Ovary (tissue), 9 donors: ENCODE data around the gene SLC22A1. TPM values are rescaled to one million over a fixed set of nuclear protein-coding genes. Genes with fewer than 3 reads are reported as not detected.

Experiments used
- DNase-seq, 5 donors: peaks; one replicate each; pipeline ENCODE4 v3.0.0-alpha.2; 2019 to 2020
- H3K27ac ChIP-seq, 2 donors: fragments of 200-600 bp; one replicate each; pipeline versions ENCODE4 v1.5.1 to v1.8.0; 2019 to 2022
- H3K27me3 ChIP-seq: fragments of 200-600 bp; one replicate; pipeline ENCODE4 v1.8.0; 2022
- H3K36me3 ChIP-seq: fragments of 200-600 bp; sonication (generic); one replicate; pipeline ENCODE4 v1.5.1; 2019
- H3K4me1 ChIP-seq: one replicate; pipeline ENCODE4 v1.8.1; 2013; ENCODE audit warnings: mild to moderate bottlenecking, moderate library complexity; ENCODE audit not compliant: insufficient read depth
- H3K4me3 ChIP-seq: fragments of 200-600 bp; sonication (generic); one replicate; pipeline ENCODE4 v1.5.1; 2017
- H3K9me3 ChIP-seq, 2 donors: fragments of 200-600 bp in 1 of 2; sonication (generic) in 1 of 2; one replicate each; pipeline versions ENCODE4 v1.5.1 to v1.8.1; 2013 to 2019; ENCODE audit warnings: mild to moderate bottlenecking in 1 of 2, moderate library complexity in 1 of 2
- CTCF ChIP-seq, 3 donors: fragments of 450-650 bp in 2 of 3; fragments of 200-600 bp in 1 of 3; IDR thresholded peaks; one replicate each; pipeline versions ENCODE4 v1.5.1 to v1.8.0; 2016 to 2022; ENCODE audit warnings: antibody characterized with exemption in 3 of 3, mild to moderate bottlenecking in 1 of 3
- EP300 ChIP-seq: sonication (generic); formaldehyde crosslinking; IDR thresholded peaks from one replicate; pipeline ENCODE4 v1.6.1; 2017; ENCODE audit warnings: antibody characterized with exemption
- POLR2A ChIP-seq: fragments of 450-650 bp; IDR thresholded peaks from one replicate; pipeline ENCODE4 v1.6.1; 2017; ENCODE audit warnings: antibody characterized with exemption, mild to moderate bottlenecking, moderate library complexity
- WGBS, 3 donors: extraction: QIAGEN DNeasy Blood & Tissue Kit in 1 of 3; methylation state at CpG; one replicate each; pipeline versions ENCODE4 v1.1.5 to v1.1.7; 2013 to 2017; 5-methylcytosine and 5-hydroxymethylcytosine counted together
- intact Hi-C, 4 donors: fragments of 100-400 bp; cut with DNase I; formaldehyde crosslinking; loops; one replicate each; pipeline versions ENCODE4 v1.11.0 to v1.15.1; 2022 to 2023
- polyA plus RNA-seq, 2 donors: library from polyadenylated mRNA; stranded (reverse); fragments of 200-250 nt in 1 of 2; fragments of 350-450 nt in 1 of 2; fragmentation: Illumina TruSeq in 1 of 2; extraction: RNeasy Lipid Tissue Mini Kit (QIAGEN cat#74804) in 1 of 2; gene quantifications; one replicate each; pipeline ENCODE4 v1.2.3, GENCODE V29; 2013 to 2014
- total RNA-seq, 7 donors: library from RNA; depleted of rRNA in 2 of 7; stranded (reverse); fragments of >200 nt in 2 of 7; fragmentation: NEBNext Ultra II Directional in 3 of 7; extraction: Animal tissue kit (Norgen Biotek cat#: 25700) in 3 of 7; gene quantifications; one replicate each; pipeline versions ENCODE4 v1.1.0 to v1.2.4, GENCODE V29; 2016 to 2023
- donor health status: DM: no; HTN: no; CAD: no; lungs with moderate emphysema.
- donor health status: DM: no; HTN: no; CAD: no.
- donor health status: Bipolar disorder and iron deficiency.
- donor health status: DM: yes; HTN: yes; CAD: no.
- donor health status: DM: no; HTN: no; CAD: no.
- donor health status: DM: yes; HTN: yes; CAD: no.

Gene SLC22A1
- total and polyA plus RNA-seq, 9 donors, result 0.23 to 2.4 (median 1.1) TPM; not detected in 1

- TF ChIP-seq EP300 (no peak), CTCF (IDR thresholded peaks at IDR 0.05) (no peak), POLR2A (no peak)
- DNase-seq, result no peak
- Histone ChIP-seq H3K36me3 (no peaks in the 10 kb centered on the region), H3K4me3 (no peak overlapping the region), H3K4me1 (peaks cover 2% of the 10 kb centered on the region), H3K9me3 (no peaks in the 10 kb centered on the region), H3K27me3 (no peaks in the 10 kb centered on the region), H3K27ac (no peak overlapping the region)
- intact Hi-C loops, result no loop called here
- WGBS, 3 donors, result 36 to 39% (median 37%) methylated on average over 2 of the region's 2 CpGs
These were observed 80.8 kb downstream of the SLC22A1 start for GRCh38 chr6:160202411-160202810.

GRCh38 chr6:160203076-160203475 is 81.5 kb downstream of the SLC22A1 start:
- Histone ChIP-seq H3K27ac (no peak overlapping the region), H3K9me3 (peaks cover 0 to 3% of the 10 kb centered on the region in 2 donors), H3K4me1 (peaks cover 2% of the 10 kb centered on the region), H3K4me3 (no peak overlapping the region), H3K27me3 (no peaks in the 10 kb centered on the region), H3K36me3 (no peaks in the 10 kb centered on the region)
- DNase-seq, result no peak
- intact Hi-C loops, result no loop called here
- TF ChIP-seq EP300, result no peak
- TF ChIP-seq POLR2A, result no peak
- TF ChIP-seq CTCF (IDR thresholded peaks at IDR 0.05), result no peak
- 29 to 48% (median 44%) methylated on average over 3 of the region's 3 CpGs for WGBS, 3 donors

GRCh38 chr6:160203522-160203921 is 81.9 kb downstream of the SLC22A1 start:
- H3K27me3 ChIP-seq, result no peaks in the 10 kb centered on the region
- DNase-seq, result no peak
- TF ChIP-seq EP300 (no peak), CTCF (IDR thresholded peaks at IDR 0.05) (no peak), POLR2A (no peak)
- peaks cover 2% of the 10 kb centered on the region for H3K4me1 ChIP-seq
- intact Hi-C loops, result no loop called here
- no peak overlapping the region for H3K4me3 ChIP-seq
- no peaks in the 10 kb centered on the region for H3K36me3 ChIP-seq
- H3K27ac ChIP-seq, result no peak overlapping the region
- peaks cover 0 to 3% of the 10 kb centered on the region in 2 donors for H3K9me3 ChIP-seq

- H3K9me3 ChIP-seq, result peaks cover 0 to 3% of the 10 kb centered on the region in 2 donors
- no peak overlapping the region for H3K27ac ChIP-seq
- no peak for DNase-seq
- H3K27me3 ChIP-seq, result no peaks in the 10 kb centered on the region
- TF ChIP-seq CTCF (IDR thresholded peaks at IDR 0.05), result no peak
- TF ChIP-seq POLR2A, result no peak
- no peak for TF ChIP-seq EP300
- H3K4me1 ChIP-seq, result peaks cover 2% of the 10 kb centered on the region
- intact Hi-C loops, result no loop called here
- no peaks in the 10 kb centered on the region for H3K36me3 ChIP-seq
- no peak overlapping the region for H3K4me3 ChIP-seq
- 86 to 92% (median 91%) methylated on average over 2 of the region's 2 CpGs for WGBS, 3 donors
These were observed 82.3 kb downstream of the SLC22A1 start for GRCh38 chr6:160203953-160204352.
